GM18951 (cell line): ENCODE measurements around the gene PXMP2.

Experiments
- POLR2A ChIP-seq: IDR thresholded peaks from 4 replicates; pipeline ENCODE4 v1.6.1; 2011; ENCODE audit warnings: mild to moderate bottlenecking; ENCODE audit not compliant: insufficient read length, insufficient read depth; ENCODE audit errors: extremely low read depth
- in situ Hi-C: fragments of 300-500 bp; cut with MboI; formaldehyde crosslinking; loops from one replicate; pipeline ENCODE4 v1.12.0; 2022; ENCODE audit warnings: low sequenced_read_pairs, mixed read lengths, inconsistent platforms; ENCODE audit not compliant: unreplicated experiment

The PXMP2 gene

DNA sequence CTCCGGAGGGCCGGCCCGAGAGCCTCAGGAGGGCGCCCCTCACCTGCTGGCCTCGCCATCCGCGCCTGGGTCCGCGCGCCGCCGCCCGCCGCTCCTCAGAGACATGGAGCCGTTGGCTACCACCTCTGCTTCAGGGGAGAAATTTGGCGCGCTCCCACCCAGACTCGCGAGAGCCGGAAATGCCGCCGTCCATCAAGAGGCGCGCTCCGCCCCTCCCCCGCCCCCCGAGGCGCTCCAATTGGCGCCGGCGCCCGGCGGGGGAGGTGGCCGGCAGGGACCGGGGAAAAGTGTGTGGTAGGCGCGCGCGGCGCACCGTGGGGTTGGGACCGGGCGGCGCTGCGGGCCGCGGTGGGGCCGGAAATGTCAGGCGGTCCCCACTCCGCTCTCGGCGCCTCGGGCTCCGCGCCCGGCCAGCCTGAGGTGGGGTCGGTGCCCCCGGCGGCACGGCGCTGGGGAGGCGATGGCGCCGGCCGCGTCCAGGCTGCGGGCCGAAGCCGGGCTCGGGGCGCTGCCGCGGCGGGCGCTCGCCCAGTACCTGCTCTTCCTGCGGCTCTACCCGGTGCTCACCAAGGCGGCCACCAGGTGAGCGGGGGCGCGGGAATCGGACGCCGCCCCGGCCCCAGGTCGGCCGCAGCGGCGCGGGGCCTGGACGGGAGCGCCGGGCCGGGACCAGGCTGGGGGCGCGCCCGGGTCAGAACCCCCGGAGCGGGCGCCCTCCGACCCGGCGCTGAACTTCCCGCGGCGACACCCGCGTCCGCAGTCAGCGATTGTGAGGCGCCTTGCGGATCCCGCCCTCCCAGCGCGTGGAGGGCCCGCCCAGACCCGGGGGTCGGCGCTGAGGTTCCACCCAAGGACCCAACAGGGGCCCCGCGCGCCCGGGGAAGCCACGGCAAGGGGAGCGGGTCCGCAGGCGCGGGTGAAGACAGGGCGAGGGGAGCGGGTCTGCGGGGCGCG, at the start of gene PXMP2, which contains the start of gene POLE:
PXMP2 (plus strand) TSS at position 377 of the 954 bp plus-strand sequence; CDS start at position 461, 84 bp downstream.
POLE (minus strand) TSS at position 132 of the 954 bp plus-strand sequence; CDS start at position 105, 27 bp downstream.
- in situ Hi-C loops: no loop called here
- TF ChIP-seq POLR2A: peak; percentile 82

DNA sequence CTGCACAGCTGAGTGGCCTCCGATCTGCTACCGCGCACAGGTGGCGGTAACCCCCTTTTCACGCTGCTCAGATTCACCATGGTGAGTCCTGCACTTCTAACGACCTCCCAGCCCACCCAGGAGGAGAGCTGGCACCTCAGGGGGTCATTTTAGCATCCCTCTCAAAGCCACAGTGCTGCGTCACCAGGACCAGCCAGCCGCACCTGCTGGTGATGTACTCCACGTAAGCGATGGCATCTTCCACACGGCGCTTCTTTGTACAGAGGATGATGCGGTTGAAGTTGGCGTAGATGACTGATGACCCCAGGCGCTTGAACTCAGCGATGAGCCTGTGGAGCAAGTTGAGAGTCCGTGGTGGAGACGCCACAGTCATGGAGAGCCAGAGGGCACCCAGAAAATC, 49.6 kb upstream of the PXMP2 start:
- no peak for TF ChIP-seq POLR2A
- in situ Hi-C loops: no loop called here

DNA sequence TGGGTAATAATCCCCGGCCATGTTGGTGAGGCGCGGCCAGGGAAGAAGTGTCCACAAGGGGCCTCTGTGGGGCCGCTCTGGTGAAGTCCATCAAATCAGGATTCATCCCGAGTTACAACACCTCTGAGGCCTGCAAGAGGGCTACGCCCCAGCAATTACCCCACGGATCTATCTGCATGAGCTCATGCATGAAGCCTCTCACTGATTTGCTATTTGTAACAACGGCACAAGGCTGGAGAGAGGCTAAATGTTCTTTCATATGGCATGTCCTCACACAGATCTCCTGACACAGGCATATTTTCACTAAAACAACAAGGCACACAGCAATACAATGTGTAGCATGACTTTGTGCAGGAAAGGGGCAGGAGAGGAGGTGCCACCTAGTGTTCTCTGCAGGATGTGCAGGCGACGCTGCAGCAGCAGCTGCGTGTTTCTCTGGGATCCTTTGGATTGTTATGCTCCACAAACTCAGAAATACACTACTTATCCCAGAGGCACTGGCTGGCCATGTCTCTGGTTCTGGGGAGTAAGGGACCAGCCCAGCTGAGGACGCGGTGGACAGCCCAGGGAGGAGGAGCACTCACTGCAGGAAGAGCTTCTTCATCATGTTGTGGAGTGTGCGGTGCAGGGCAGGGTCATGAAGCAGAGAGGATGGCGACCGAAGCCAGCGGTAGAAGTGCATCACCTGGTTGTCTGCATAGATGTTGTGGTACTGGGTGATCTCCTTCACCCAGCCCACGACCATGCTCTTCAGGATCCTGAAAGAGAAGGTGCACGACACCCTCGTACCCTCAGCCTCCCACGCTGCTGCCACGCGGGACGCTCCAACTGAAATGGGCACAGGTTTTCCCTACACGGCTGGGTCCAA, 48.6 kb upstream of the PXMP2 start:
- in situ Hi-C loops: no loop called here

DNA sequence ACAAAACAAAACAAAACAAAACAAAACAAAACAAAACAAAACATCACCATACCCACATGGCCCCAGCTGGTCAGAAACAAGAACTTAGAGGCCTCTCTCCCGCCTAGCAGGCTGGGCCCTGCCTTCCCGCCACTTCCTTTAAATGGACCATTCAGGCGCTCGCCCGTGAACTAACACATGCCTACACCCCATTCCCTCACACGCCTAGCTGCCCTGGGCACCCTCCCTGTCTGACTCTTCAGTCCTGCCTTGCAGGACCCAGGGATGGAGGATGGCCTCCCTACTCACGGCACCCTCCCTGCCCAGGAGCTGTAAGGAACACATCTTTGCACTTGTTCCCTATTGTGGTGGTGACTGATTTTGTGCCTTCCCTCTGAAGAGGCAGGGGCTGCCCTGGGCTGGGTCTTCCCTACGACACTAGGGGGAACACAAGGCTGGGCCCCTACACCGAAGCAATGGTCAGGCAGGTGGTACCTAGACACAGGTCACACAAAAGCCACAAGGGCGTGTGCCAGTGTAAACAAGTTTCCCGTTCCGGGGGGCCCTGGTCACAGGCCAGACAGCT, 47.3 kb upstream of the PXMP2 start:
- no peak for TF ChIP-seq POLR2A
- in situ Hi-C loops: no loop called here

More for the DNA sequence above, 48.6 kb upstream of the PXMP2 start:
- TF ChIP-seq POLR2A: no peak

DNA sequence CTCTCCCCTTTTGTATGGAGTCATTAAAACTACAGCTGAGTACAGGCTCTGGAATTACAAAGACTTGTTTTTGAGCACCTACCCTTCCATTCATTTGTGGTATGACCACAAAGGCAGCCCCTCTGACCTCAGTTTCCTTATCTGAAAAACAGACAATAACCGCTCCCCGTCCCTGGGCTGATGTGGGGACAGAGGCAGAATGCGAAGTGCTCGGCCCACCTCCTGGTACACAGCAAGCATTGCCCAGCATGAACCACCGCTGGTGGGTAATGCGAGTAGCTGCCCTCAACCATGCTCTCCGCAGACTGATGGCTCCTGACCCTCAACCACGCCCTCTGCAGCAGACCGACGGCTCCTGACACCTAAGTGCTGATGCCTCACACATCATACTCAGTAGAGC, 46.5 kb upstream of the PXMP2 start:
- no peak for TF ChIP-seq POLR2A
- in situ Hi-C loops: no loop called here

DNA sequence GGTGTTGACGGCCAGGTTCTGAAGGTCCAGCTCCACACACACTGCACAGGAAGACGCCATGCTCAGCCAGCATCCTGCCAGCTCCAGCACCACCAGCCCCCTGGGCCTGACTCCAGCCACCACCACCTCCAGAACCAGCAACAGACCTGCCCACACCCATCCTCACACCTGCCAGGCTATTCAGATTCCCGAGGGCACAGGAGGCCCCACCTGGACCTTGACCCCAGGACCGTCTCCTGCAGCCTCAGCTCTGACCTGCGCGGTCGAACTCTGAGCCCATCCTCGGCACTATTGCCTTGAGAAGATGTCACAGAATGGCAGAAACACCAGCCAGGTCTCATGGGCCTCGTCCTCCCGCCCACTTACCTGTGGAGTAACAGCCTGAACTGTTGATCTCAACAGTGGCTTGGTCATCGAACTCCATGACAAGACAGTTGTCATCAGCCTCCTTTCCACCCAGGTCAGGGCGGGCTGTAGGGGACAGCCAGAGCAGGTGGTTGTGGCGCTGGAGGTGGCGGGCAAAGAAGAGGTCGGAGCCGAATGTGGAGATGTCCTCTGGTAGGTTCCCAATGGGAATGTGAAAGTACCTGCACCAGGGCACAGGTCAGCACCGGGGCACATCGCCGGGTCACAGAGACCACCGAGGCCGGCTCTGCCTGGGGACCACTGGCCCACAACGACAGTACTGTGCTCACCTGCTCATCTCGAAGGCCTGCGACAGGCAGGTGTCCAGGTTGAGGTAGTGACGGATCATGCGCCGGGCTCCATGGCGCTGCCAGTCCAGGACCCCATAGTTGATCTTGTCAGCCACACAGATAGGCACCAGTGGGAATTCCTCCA, 45.4 kb upstream of the PXMP2 start:
- in situ Hi-C loops: no loop called here
- TF ChIP-seq POLR2A: no peak

DNA sequence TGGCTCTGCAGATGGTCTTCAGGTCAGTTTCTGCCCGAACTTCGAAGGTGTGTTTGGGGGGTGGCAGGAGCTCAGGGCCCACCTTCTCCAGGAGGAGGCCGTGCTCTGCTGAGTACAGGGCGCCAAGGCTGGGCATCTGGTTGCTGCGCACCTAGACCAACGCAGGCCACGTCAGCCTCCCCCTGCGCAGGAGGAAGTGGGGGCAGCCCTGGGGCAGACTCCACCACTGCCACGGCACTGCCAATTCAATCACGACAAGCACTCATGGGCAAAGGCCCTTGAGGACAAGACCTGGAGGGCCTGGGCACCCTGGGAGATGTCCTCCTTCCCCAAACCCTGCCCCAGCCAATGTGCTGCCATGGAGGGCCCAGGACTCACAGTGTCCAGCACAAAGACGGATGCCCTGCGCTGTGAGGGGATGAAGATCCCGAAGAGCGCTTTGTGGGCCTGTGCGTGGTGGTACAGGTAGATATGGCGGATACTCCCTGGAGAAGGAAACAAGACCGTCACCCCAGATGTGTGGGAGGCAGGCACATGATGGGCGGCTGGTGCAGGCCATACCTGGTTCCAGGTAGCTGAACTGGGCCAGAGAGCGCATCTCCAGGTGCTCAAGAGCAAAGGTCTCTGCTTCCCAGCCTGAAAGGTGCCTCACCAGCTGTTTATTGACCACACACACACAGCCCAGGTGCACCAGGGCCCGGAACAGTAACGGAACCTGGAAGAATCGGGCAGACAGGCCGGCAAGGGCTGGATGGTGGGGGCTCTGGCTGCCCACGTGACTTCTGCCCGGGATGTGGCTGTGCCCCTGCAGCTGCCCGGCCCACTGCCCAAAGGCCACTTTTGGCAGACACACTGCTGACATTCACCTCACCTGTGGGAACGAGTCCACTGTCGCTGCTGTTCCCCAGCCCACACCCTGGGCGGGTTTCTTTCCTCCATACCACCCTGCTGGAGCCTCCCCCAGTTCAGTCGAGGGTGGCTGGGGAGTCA, 44.2 kb upstream of the PXMP2 start:
- TF ChIP-seq POLR2A: no peak
- in situ Hi-C loops: no loop called here

DNA sequence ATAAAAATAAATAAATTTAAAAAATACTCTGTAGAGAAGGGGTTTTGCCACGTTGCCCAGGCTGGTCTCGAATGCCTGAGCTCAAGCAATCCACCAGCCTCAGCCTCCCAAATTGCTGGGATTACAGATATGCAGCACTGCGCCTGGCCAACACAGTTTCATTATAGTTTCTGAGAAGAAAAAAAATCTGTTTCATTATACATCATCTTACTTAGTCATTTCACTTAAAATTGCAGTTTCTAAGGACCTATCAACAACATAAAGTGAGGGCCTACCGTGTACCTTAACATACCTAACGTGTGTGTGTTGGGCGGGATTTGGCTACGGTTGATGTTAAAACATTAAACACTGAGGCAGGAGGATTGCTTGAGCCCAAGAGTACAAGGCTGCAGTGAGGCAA, 40.5 kb upstream of the PXMP2 start:
- TF ChIP-seq POLR2A: no peak
- in situ Hi-C loops: no loop called here

DNA sequence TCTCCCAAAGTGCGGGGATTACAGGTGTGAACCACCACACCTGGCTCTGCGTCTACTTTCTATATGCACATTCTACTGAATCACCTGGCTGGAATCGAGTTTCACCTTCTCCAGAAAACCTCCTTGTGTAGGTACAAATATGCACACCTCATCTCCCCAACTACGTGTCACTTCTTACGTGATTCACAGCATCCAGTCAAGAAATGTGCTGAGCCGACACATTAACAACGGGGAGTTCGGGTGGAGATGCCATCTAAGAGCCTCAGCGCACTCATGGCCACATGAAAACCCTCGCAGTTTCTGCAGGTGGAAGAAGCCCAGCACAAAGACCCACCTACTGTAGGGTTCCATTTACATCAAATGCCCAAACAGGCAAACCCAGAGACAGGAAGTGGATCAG, 39.5 kb upstream of the PXMP2 start:
- in situ Hi-C loops: no loop called here
- no peak for TF ChIP-seq POLR2A

DNA sequence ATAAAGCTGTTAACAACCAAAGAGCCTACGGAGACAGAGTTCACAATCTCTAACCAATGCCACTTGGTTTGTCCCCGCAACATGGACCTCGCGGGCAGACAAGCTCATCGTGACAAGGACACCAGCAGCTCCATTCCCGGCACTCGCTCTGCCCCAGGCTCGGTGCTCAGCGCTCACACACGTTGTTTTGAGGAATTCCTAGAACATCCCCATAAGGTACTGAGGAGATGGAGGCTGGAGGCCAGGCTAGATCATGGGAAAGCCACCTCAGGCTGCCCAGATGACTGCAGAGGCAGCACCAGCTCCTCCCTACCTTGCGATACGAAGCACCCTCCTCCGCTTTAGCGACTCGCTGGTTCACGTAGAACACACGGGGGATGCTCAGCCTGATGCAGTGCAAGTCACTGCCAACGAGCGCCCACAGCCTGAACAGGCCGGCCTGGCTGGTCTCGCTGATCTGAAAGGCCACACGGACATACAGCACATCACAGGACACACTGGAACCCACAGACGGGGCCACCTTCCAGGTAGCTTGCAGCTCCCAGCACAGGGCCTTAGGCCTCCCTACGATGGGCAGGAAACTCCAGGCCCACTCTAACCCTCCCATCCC, 38.7 kb upstream of the PXMP2 start:
- TF ChIP-seq POLR2A: no peak
- in situ Hi-C loops: no loop called here
